ENCODE results near the gene MNT. TPM values are rescaled to one million over a fixed set of nuclear protein-coding genes. Genes with fewer than 3 reads are reported as not detected.

MNT gene
- polyA plus RNA-seq, 2 of the 4 experiments (the other 2 are of a cell fraction) = 4.5 to 25.9 TPM

GRCh38 chr17:2418572-2418971 lies 17.7 kb upstream of the MNT start:
- H3K4me2 ChIP-seq = no peak overlapping the region
- no peak for DNase-seq (ENCODE audit: low read depth in 1 of 2, low spot score in 1 of 2)
- H3K9me3 ChIP-seq = no peaks in the 10 kb centered on the region
- ChIA-PET POLR2A (interaction anchor here (1.4 kb wide), 1 partner anchor 25 kb away, joined by 3 read pairs; no protein-coding TSS in a partner anchor), CTCF (interaction anchor here (0.6 to 28.1 kb wide), 11 partner anchors 9 to 88 kb away, joined by 3 to 1099 read pairs (median 8); partner anchors contain the start of gene MNT)
- 92% methylated on average over 7 of the region's 7 CpGs for WGBS (ENCODE audit: missing lambda C conversion rate)
- no peak for ATAC-seq
- H3K4me1 ChIP-seq = peaks cover 7% of the 10 kb centered on the region; the same call in 1 of the 3 replicates
- no peak for TF ChIP-seq NPAS2 (CRISPR knock-in tag; IDR thresholded peaks at IDR 0.05; ENCODE audit: borderline replicate concordance)
- TF ChIP-seq PHF8 (IDR thresholded peaks at IDR 0.05; ENCODE audit: borderline replicate concordance, low read depth) = no peak
- TF ChIP-seq HOXB5 (CRISPR knock-in tag; IDR thresholded peaks at IDR 0.05) = no peak
- TF ChIP-seq SMC3 (IDR thresholded peaks at IDR 0.05) = no peak
- TF ChIP-seq TFCP2L1 (CRISPR knock-in tag; IDR thresholded peaks at IDR 0.05) = no peak
- TF ChIP-seq ATOH8 (CRISPR knock-in tag; IDR thresholded peaks at IDR 0.05; ENCODE audit: low read depth) = no peak
- no peak for TF ChIP-seq EHMT2 (IDR thresholded peaks at IDR 0.05; ENCODE audit: low read depth)
- TF ChIP-seq HEYL (CRISPR knock-in tag; IDR thresholded peaks at IDR 0.05) = no peak
- TF ChIP-seq RNF2 (IDR thresholded peaks at IDR 0.05; ENCODE audit: borderline replicate concordance, low read depth) = no peak
- no peak for TF ChIP-seq HOXB13 (CRISPR knock-in tag; IDR thresholded peaks at IDR 0.05; ENCODE audit: low read depth)
- no peak for TF ChIP-seq RARB (CRISPR knock-in tag; IDR thresholded peaks at IDR 0.05)
- TF ChIP-seq ESRRA (IDR thresholded peaks at IDR 0.05; ENCODE audit: borderline replicate concordance, low read length) = no peak
- no peak for TF ChIP-seq FOSB (CRISPR knock-in tag; IDR thresholded peaks at IDR 0.05)
- no peak for TF ChIP-seq CEBPB (IDR thresholded peaks at IDR 0.05)
- H3K27ac ChIP-seq = 0 out of 6 replicates have a peak overlapping the region, but pooled peaks of 1 of the 2 experiments have one; percentile 8
- FAIRE-seq = no peak
- no peak overlapping the region for H3K4me3 ChIP-seq

- FAIRE-seq (peak; percentile 94), DNase-seq (ENCODE audit: low read depth in 1 of 2, low spot score in 1 of 2) (peak; percentile 84 to 88), ATAC-seq (peak; percentile 76 to 85)
- H3K9me3 ChIP-seq = no peaks in the 10 kb centered on the region
- peaks cover 7% of the 10 kb centered on the region; the same call in 1 of the 3 replicates for H3K4me1 ChIP-seq
- CTCF ChIA-PET = interaction anchor here (0.6 to 28.1 kb wide), 46 partner anchors 9 to 310 kb away, joined by 3 to 1099 read pairs (median 4); partner anchors contain the start of genes MNT, SGSM2 and TSR1
- peak; percentile 93 for TF ChIP-seq SMC3 (IDR thresholded peaks at IDR 0.05)
- TF ChIP-seq CTCF (IDR thresholded peaks at IDR 0.05) = peak; percentile 98
- TF ChIP-seq CBX8 (IDR thresholded peaks at IDR 0.05) = no peak
- TF ChIP-seq NR3C1 (IDR thresholded peaks at IDR 0.05) = no peak
- TF ChIP-seq JUN (IDR thresholded peaks at IDR 0.05) = no peak
- peak; percentile 95 to 96 for TF ChIP-seq RAD21 (conservative IDR thresholded peaks at IDR 0.05 in 1 of 2, IDR thresholded peaks at IDR 0.05 in 1 of 2)
- no peak for TF ChIP-seq ZSCAN20 (CRISPR knock-in tag; IDR thresholded peaks at IDR 0.05)
- 0 out of 3 replicates have a peak overlapping the region, but pooled peaks have one; percentile 10 for H3K4me2 ChIP-seq
- POLR2A ChIA-PET = interaction anchor here (0.9 to 1.9 kb wide), 9 partner anchors 9 to 80 kb away, joined by 3 to 20 read pairs (median 8); partner anchors contain the start of gene TSR1
- no peak overlapping the region for H3K27ac ChIP-seq
- no peak overlapping the region for H3K4me3 ChIP-seq
- 36% methylated on average over 19 of the region's 19 CpGs for WGBS (ENCODE audit: missing lambda C conversion rate)
These were observed 15.3 kb upstream of the MNT start for GRCh38 chr17:2416010-2416734.
